HG02885 (cell line): Measurements from ENCODE around the gene NTMT1.
"Not testable (repeated sequence)": the region's sequence is repeated elsewhere in the genome, so short reads cannot be mapped to it uniquely, and the experiment has no call there.

Experiments
- ATAC-seq: cut with Tn5 transposase; IDR thresholded peaks from one replicate; pipeline ENCODE4 v1.9.1; 2021; ENCODE audit warnings: mild to moderate bottlenecking; ENCODE audit not compliant: unreplicated experiment, poor library complexity

The NTMT1 gene

GRCh38 chr9:129626079-129626624 lies at the start of gene NTMT1:
Gene NTMT1, plus strand, starts transcription at chr9:129626163. Its CDS starts 6,541 bp downstream, at chr9:129632704.
- ATAC-seq, result peak; percentile 83

- ATAC-seq, result no peak
Measured at GRCh38 chr9:129576546-129577543, 49.1 kb upstream of the NTMT1 start.

- no peak for ATAC-seq
Measured at GRCh38 chr9:129579294-129579693, 46.7 kb upstream of the NTMT1 start.

GRCh38 chr9:129580211-129580915 lies 45.6 kb upstream of the NTMT1 start:
- no peak for ATAC-seq

GRCh38 chr9:129581505-129582189 lies 44.3 kb upstream of the NTMT1 start:
- no peak for ATAC-seq

- ATAC-seq, result no peak
Measured at GRCh38 chr9:129582855-129583254, 43.1 kb upstream of the NTMT1 start.

GRCh38 chr9:129583308-129584038 lies 42.5 kb upstream of the NTMT1 start:
- ATAC-seq, result no peak

GRCh38 chr9:129584136-129584535 lies 41.8 kb upstream of the NTMT1 start:
- ATAC-seq, result no peak

- no peak for ATAC-seq
Measured at GRCh38 chr9:129585352-129585751, 40.6 kb upstream of the NTMT1 start.

- no peak for ATAC-seq
Measured at GRCh38 chr9:129586245-129586644, 39.7 kb upstream of the NTMT1 start.

- no peak for ATAC-seq
Measured at GRCh38 chr9:129586685-129587084, 39.3 kb upstream of the NTMT1 start.

- no peak for ATAC-seq
Measured at GRCh38 chr9:129587487-129588262, 38.3 kb upstream of the NTMT1 start.

- ATAC-seq, result no peak
Measured at GRCh38 chr9:129590466-129590865, 35.5 kb upstream of the NTMT1 start.

GRCh38 chr9:129591916-129592315 lies 34.0 kb upstream of the NTMT1 start:
- no peak for ATAC-seq

GRCh38 chr9:129592790-129593189 lies 33.2 kb upstream of the NTMT1 start:
- not testable (repeated sequence) for ATAC-seq

- no peak for ATAC-seq
Measured at GRCh38 chr9:129594632-129595031, 31.3 kb upstream of the NTMT1 start.

- no peak for ATAC-seq
Measured at GRCh38 chr9:129595311-129595741, 30.6 kb upstream of the NTMT1 start.

- no peak for ATAC-seq
Measured at GRCh38 chr9:129595903-129596540, 29.9 kb upstream of the NTMT1 start.
